Heart right ventricle (tissue), 16 donors: ENCODE results near the gene ZXDC. TPM values are rescaled to one million over a fixed set of nuclear protein-coding genes. Genes with fewer than 3 reads are reported as not detected.
A peak's percentile ranks its signal among the peaks of the same experiment; 100 is the strongest.

ENCODE experiments used
- ATAC-seq, 8 donors: fragments of 200-7000 bp; cut with Tn5 transposase; one replicate each; pipeline ENCODE4 v1.9.1; 2020; ENCODE audit warnings: mild to moderate bottlenecking in 8 of 8, moderate library complexity in 8 of 8, moderate number of reproducible peaks in 1 of 8
- DNase-seq, 2 donors: peaks; one replicate each; pipeline ENCODE4 v3.0.0-alpha.2; 2020
- H3K27ac ChIP-seq, 10 donors: fragments of 200-600 bp; sonication (generic) in 2 of 10; one replicate each; pipeline versions ENCODE4 v1.5.0 to v1.8.0; 2020 to 2022; ENCODE audit warnings: mild to moderate bottlenecking in 3 of 10
- H3K27me3 ChIP-seq, 7 donors: fragments of 200-600 bp; one replicate each; pipeline ENCODE4 v1.8.0; 2021 to 2022; ENCODE audit warnings: mild to moderate bottlenecking in 2 of 7
- H3K36me3 ChIP-seq, 9 donors: fragments of 200-600 bp; sonication (generic) in 1 of 9; one replicate each; pipeline versions ENCODE4 v1.5.0 to v1.8.0; 2020 to 2022; ENCODE audit warnings: mild to moderate bottlenecking in 2 of 9
- H3K4me1 ChIP-seq, 9 donors: fragments of 200-600 bp; sonication (generic) in 1 of 9; one replicate each; pipeline versions ENCODE4 v1.5.0 to v1.8.0; 2020 to 2022; ENCODE audit warnings: mild to moderate bottlenecking in 4 of 9
- H3K4me3 ChIP-seq, 10 donors: fragments of 200-600 bp; sonication (generic) in 2 of 10; one replicate each; pipeline versions ENCODE4 v1.5.0 to v1.8.0; 2020 to 2022; ENCODE audit warnings: mild to moderate bottlenecking in 7 of 10, moderate library complexity in 2 of 10
- H3K9me3 ChIP-seq, 11 donors: fragments of 200-600 bp in 10 of 11; sonication (generic) in 2 of 11; one replicate each; pipeline versions ENCODE4 v1.5.0 to v1.8.0; 2013 to 2022; ENCODE audit warnings: mild to moderate bottlenecking in 2 of 11, control low read depth in 1 of 11, moderate library complexity in 1 of 11
- WGBS, 2 donors: extraction: QIAGEN DNeasy Blood & Tissue Kit; methylation state at CpG; one replicate each; pipeline ENCODE4 v1.1.7; 2013; ENCODE audit warnings: inconsistent platforms in 1 of 2; 5-methylcytosine and 5-hydroxymethylcytosine counted together
- intact Hi-C, 10 donors: fragments of 100-400 bp; cut with DNase I; formaldehyde crosslinking; loops; one replicate each; pipeline versions ENCODE4 v1.11.1 to v1.14.2; 2022
- long read RNA-seq, 3 donors: library from polyadenylated mRNA; unstranded; transcript quantifications; one replicate each; pipeline ENCODE4 v2.0.0, GENCODE V29; 2020 to 2021
- polyA plus RNA-seq, 2 donors: library from polyadenylated mRNA; stranded (reverse); fragments of 200-250 nt; gene quantifications; one replicate each; pipeline ENCODE4 v1.2.3, GENCODE V29; 2013
- total RNA-seq, 10 donors: library from RNA; stranded (reverse); fragmentation: NEBNext Ultra II Directional in 3 of 10; extraction: Animal tissue kit (Norgen Biotek cat#: 25700) in 3 of 10; gene quantifications; one replicate each; pipeline versions ENCODE4 v1.2.1 to v1.2.4, GENCODE V29; 2021 to 2023
- TF ChIP-seq, protein P1 (sequence below), 9 donors: fragments of 200-600 bp; sonication (generic) in 2 of 9; IDR thresholded peaks; one replicate each; pipeline versions ENCODE4 v1.5.0 to v1.8.0; 2021 to 2022; ENCODE audit warnings: antibody characterized with exemption in 9 of 9, mild to moderate bottlenecking in 5 of 9, moderate library complexity in 1 of 9
- donor health status: Arrhythmogenic right ventricular cardiomyopathy.
- donor health status: ischemic (EF 13 %, LVEDD 7.1; RV severe dilation, severe dysfunction).
- donor health status: healthy with polysubstance abuse.
- donor health status: DM: no; HTN: yes; CAD: no.
- donor health status: DM: no; HTN: no; CAD: no.
- donor health status: ischemic (EF 25% LVEDD 6.9; RV normal size, moderate dysfunction).
- donor health status: ischemic (EF 25% LVEDD 5.7; RV mildly dilated, moderate dysfunction).
- donor health status: healthy.
- donor health status: DM: yes; HTN: yes; CAD: no.
- donor health status: Ischemic cardiomyopathy.
- donor health status: ischemic (EF 35%, LVEDD 5.7; RV mildly dilated, moderate dysfunction).
- donor health status: nonischemic (EF 11% LVEDD 7.7; RV severe dilation, severe dysfunction).
- donor health status: DM: yes; HTN: yes; CAD: no.
- donor health status: PGD.
- donor health status: ischemic (EF 29% LVEDD 5.4; RV normal size, mild dysfunction).
- donor health status: nonischemic (EF 23%, LVEDD 6.1; RV moderate dilation, normal function).

ZXDC gene
- total RNA-seq (10 to 100 TPM; 15.2 to 25.4 (median 19.7) TPM), polyA plus RNA-seq (10 to 100 TPM in 1 of 2 donors, 1 to 10 TPM in 1; 6.6 to 14.3 TPM)
- long read RNA-seq, donor 1, full-length matches to known transcripts, result 17 of 35 reads
- long read RNA-seq, donor 1, partial matches to known transcripts, result 4 of 35 reads
- long read RNA-seq, donor 1, other reads (novel, unspliced or antisense), result 14 of 35 reads
- long read RNA-seq, donor 2, partial matches to known transcripts, result 3 of 19 reads
- long read RNA-seq, donor 2, other reads (novel, unspliced or antisense), result 11 of 19 reads
- long read RNA-seq, donor 3, full-length matches to known transcripts, result 10 of 24 reads
- long read RNA-seq, donor 3, partial matches to known transcripts, result 3 of 24 reads
- long read RNA-seq, donor 3, other reads (novel, unspliced or antisense), result 11 of 24 reads

DNA sequence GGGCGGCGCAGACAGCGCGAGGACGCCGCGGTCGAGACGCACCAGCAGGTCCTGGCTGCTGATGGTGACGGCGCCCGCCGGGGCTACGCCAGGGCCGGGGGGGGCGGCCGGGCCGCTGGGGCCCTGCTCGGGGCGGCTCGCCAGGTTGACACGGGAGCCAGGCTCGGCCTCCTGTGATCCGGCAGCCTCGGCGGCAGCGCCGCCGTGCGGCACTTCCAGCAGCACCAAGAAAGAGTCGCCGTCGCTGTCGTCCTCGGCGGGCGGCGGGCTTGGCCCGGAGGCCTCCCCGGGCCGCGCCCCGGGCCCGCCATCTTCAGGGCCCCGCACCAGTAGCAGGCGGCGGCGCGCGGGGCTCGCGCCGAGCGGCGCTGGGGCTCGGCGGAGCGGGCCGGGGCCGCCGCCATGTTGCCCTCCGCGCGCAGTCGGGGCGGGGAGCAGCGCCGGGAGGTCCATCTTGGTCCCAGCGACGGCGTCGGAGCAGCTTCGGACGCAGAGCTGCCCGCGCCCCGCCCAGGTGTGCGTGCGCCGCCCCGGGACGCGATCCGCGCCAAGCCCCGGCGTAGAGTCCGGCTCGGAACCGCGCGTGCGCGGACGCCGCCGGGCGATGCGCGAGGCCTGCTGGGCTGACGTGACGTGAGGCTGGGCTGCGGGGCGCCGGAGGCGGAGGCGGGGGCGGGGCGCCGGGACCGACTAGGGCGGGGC is at the start of gene ZXDC:
Gene ZXDC (minus strand): TSS at position 479 of the 702 bp plus-strand sequence. CDS start 26 bp downstream, at position 453.
- Histone ChIP-seq H3K9me3 (no peaks in the 10 kb centered on the region), H3K27ac (peak within 1 kb of the TSS; percentile 83 to 99 (median 92)), H3K27me3 (no peaks in the 10 kb centered on the region), H3K4me1 (peaks cover 28 to 51% (median 43%) of the 10 kb centered on the region in 9 donors), H3K36me3 (peaks cover 0 to 16% (median 9%) of the 10 kb centered on the region in 9 donors), H3K4me3 (peak within 1 kb of the TSS; percentile 62 to 95 (median 80))
- peak; percentile 92 to 97 for DNase-seq
- ATAC-seq, result peak; percentile 86 to 96 (median 93)
- intact Hi-C loops, result loop anchor here in 4 of 10 donors (2.0 to 10.0 kb wide), 4 partner anchors 119 to 231 kb away; partner anchors contain the start of gene KLF15 (in 1 of the 4)
- TF ChIP-seq, protein P1, sequence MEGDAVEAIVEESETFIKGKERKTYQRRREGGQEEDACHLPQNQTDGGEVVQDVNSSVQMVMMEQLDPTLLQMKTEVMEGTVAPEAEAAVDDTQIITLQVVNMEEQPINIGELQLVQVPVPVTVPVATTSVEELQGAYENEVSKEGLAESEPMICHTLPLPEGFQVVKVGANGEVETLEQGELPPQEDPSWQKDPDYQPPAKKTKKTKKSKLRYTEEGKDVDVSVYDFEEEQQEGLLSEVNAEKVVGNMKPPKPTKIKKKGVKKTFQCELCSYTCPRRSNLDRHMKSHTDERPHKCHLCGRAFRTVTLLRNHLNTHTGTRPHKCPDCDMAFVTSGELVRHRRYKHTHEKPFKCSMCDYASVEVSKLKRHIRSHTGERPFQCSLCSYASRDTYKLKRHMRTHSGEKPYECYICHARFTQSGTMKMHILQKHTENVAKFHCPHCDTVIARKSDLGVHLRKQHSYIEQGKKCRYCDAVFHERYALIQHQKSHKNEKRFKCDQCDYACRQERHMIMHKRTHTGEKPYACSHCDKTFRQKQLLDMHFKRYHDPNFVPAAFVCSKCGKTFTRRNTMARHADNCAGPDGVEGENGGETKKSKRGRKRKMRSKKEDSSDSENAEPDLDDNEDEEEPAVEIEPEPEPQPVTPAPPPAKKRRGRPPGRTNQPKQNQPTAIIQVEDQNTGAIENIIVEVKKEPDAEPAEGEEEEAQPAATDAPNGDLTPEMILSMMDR (IDR thresholded peaks at IDR 0.05), result peak in 7 of 9 donors; percentile 26 to 74 (median 52)
- 1% methylated on average over 88 to 110 of the region's 112 CpGs for WGBS, 2 donors

DNA sequence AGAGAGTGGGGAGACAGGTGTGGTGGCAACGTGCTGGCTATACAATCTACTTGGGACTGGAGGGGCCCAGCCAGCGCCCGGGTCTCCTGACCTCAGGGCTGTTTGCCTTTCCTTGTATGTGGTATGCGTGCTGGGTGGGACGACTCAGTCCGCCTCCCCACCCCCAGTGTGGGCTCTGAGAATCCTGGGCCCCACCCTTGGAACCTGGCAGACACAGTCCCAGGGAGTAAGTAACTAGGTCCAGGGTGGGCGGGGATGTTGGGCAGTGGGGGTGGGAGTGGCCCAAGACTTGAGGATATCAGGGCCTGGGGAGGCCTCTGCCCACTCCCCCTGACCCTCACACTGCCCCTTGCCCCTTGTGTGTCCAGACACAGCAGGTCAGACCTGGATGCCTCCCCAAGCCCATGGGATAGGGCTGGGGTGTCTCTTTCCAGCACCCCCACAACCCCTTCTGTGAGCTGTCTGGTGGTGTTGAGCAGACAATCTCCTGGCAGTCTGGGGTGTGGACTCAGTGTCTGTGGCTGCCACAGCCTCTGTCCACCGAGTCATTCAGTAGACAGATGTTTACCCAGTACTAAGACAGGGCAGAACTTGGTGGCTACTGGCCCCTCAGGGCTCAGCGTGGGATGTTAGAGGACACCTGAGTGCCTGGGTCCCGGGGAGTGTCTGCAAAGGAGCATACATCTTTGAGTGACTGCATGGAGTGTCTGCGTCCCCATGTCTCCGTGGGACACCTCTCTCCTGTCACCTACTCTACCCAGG is 49.6 kb upstream of the ZXDC start:
- Histone ChIP-seq H3K9me3 (no peaks in the 10 kb centered on the region), H3K27me3 (peaks cover 0 to 24% (median 16%) of the 10 kb centered on the region in 7 donors), H3K36me3 (no peaks in the 10 kb centered on the region), H3K4me1 (peaks cover 2 to 41% (median 22%) of the 10 kb centered on the region in 9 donors), H3K4me3 (peak overlapping the region in 1 of 10 donors; percentile 59), H3K27ac (no peak overlapping the region)
- intact Hi-C loops, result loop anchor here in 6 of 10 donors (5.0 to 10.0 kb wide), 4 partner anchors 42 to 1020 kb away; no protein-coding TSS in a partner anchor
- ATAC-seq (no peak), DNase-seq (no peak)
- WGBS, 2 donors, result 77 to 83% methylated on average over 12 of the region's 12 CpGs
- TF ChIP-seq, protein P1 (IDR thresholded peaks at IDR 0.05), result no peak

DNA sequence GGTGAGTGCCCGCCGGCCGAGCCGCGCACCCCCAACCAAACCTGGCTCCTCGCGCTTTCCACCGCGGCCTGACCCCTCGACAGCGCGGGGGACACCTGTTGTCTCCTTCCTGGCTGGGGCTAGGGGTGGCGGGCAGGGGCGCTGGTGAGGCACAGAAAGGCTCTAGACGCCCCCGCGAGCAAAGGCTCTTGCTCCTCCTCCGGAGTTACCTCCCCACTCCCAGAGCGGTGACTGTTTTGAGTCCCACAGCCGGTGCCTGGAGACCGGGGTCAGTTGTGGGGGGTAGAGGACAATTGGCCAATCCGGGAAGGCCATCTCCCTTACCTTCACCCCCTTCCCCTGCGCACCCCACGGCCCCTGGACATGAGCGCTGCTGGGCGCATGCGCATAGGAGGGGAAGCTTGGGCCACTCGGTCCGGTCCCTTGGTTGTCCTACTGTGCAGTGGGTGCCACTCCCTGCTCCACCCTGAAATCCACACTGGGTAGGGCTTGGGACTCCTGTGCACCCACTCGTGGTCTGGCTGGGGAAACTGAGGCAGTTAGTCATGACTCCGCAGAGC is 48.8 kb upstream of the ZXDC start:
- Histone ChIP-seq H3K4me1 (peaks cover 2 to 34% (median 15%) of the 10 kb centered on the region in 9 donors), H3K36me3 (no peaks in the 10 kb centered on the region), H3K27me3 (peaks cover 0 to 24% (median 16%) of the 10 kb centered on the region in 7 donors), H3K4me3 (peak overlapping the region; percentile 14 to 59 (median 48)), H3K9me3 (no peaks in the 10 kb centered on the region), H3K27ac (peak overlapping the region in 2 of 10 donors; percentile 15 to 80)
- DNase-seq (no peak), ATAC-seq (peak in 5 of 8 donors; percentile 3 to 15 (median 11))
- 10 to 11% methylated on average over 28 to 31 of the region's 31 CpGs for WGBS, 2 donors
- intact Hi-C loops, result loop anchor here in 7 of 10 donors (5.0 to 10.0 kb wide), 5 partner anchors 43 to 1023 kb away; no protein-coding TSS in a partner anchor
- TF ChIP-seq, protein P1 (IDR thresholded peaks at IDR 0.05), result no peak
